CD4-positive, alpha-beta T cell (primary cell): ENCODE measurements around the gene SPEM1. TPM values are rescaled to one million over a fixed set of nuclear protein-coding genes. Genes with fewer than 3 reads are reported as not detected.

Experiments
- ATAC-seq: fragments of 200-7000 bp; cut with Tn5 transposase; one replicate; pipeline ENCODE4 v1.10.0; 2022; ENCODE audit warnings: mild to moderate bottlenecking; ENCODE audit not compliant: poor library complexity
- CTCF ChIA-PET: fragments of 350-600 bp; sonication (Branson Sonifier 250); formaldehyde crosslinking; loops from one replicate; lab custom pipeline; 2021; ENCODE audit warnings: antibody characterized with exemption, inconsistent platforms; lab: Charles Lee
- POLR2A ChIA-PET: fragments of 350-600 bp; sonication (Branson Sonifier 250); formaldehyde crosslinking; loops from one replicate; lab custom pipeline; 2021; ENCODE audit warnings: antibody characterized with exemption, inconsistent platforms; lab: Charles Lee
- DNase-seq, 14 experiments: peaks; one replicate each; pipeline ENCODE4 v3.0.0-alpha.2; 2013 to 2020; ENCODE audit warnings: mixed read lengths in 2 of 14
- H3K27ac ChIP-seq, 2 donors: one replicate each; pipeline versions ENCODE4 v1.5.1 to v1.7.0; 2013; ENCODE audit warnings: low read length in 2 of 2, low read depth in 1 of 2, mild to moderate bottlenecking in 1 of 2
- H3K27me3 ChIP-seq, 2 experiments: 1 replicate in 1 of 2; 2 replicates in 1 of 2; pipeline versions ENCODE4 v1.6.1 to v1.7.0; 2013; ENCODE audit warnings: low read length in 2 of 2, control low read depth in 1 of 2, mild to moderate bottlenecking in 1 of 2, moderate library complexity in 1 of 2; ENCODE audit not compliant: insufficient read depth in 2 of 2, control insufficient read depth in 1 of 2
- H3K36me3 ChIP-seq: one replicate; pipeline ENCODE4 v1.6.1; 2013; ENCODE audit warnings: low read length, control low read depth; ENCODE audit not compliant: insufficient read depth
- H3K4me1 ChIP-seq: one replicate; pipeline ENCODE4 v1.6.1; 2013; ENCODE audit warnings: low read length, control low read depth; ENCODE audit not compliant: insufficient read depth
- H3K4me3 ChIP-seq: one replicate; pipeline ENCODE4 v1.5.1; 2013; ENCODE audit warnings: mild to moderate bottlenecking, low read length, moderate library complexity
- H3K9me3 ChIP-seq, 2 experiments: 1 replicate in 1 of 2; 2 replicates in 1 of 2; pipeline versions ENCODE4 v1.6.1 to v1.7.0; 2013; ENCODE audit warnings: low read length in 2 of 2, mild to moderate bottlenecking in 2 of 2, control low read depth in 1 of 2, moderate library complexity in 1 of 2; ENCODE audit not compliant: control insufficient read depth in 1 of 2, insufficient read depth in 1 of 2
- H3K27ac Mint-ChIP-seq: one replicate; pipeline ENCODE4 v1.8.0; 2020; ENCODE audit warnings: mixed read lengths
- H3K27me3 Mint-ChIP-seq: one replicate; pipeline ENCODE4 v1.8.0; 2021; ENCODE audit warnings: mixed read lengths
- H3K36me3 Mint-ChIP-seq: one replicate; pipeline ENCODE4 v1.8.0; 2021; ENCODE audit warnings: low read depth, mixed read lengths
- H3K4me1 Mint-ChIP-seq: one replicate; pipeline ENCODE4 v1.8.0; 2021; ENCODE audit warnings: low read depth, mixed read lengths
- H3K4me3 Mint-ChIP-seq: one replicate; pipeline ENCODE4 v1.8.0; 2020; ENCODE audit warnings: mild to moderate bottlenecking, mixed read lengths
- H3K9me3 Mint-ChIP-seq: one replicate; pipeline ENCODE4 v1.8.0; 2020; ENCODE audit warnings: mixed read lengths
- intact Hi-C, 2 experiments: fragments of 100-400 bp; cut with DNase I in 1 of 2; cut with micrococcal nuclease in 1 of 2; formaldehyde crosslinking; loops; one replicate each; pipeline versions ENCODE4 v1.15.1 to v1.9.0; 2023 to 2025; cut with DNase I, micrococcal nuclease
- total RNA-seq, 174 experiments: library from RNA in 2 of 174; stranded (reverse) in 2 of 174; gene quantifications; one replicate each; pipeline ENCODE4 v1.2.3 and lab custom pipeline; 2021 to 2026
- TF ChIP-seq, protein P1 (sequence below): fragments of 200-600 bp; IDR thresholded peaks from one replicate; pipeline ENCODE4 v1.8.0; 2022; ENCODE audit warnings: antibody characterized with exemption, mild to moderate bottlenecking

The SPEM1 gene
- total RNA-seq, 2 experiments from 2014 or later = not detected

GRCh38 chr17:7389924-7390910, 29.9 kb upstream of the SPEM1 start:
- ChIA-PET POLR2A (no interaction called here), CTCF (no interaction called here)
- H3K9me3 ChIP-seq = no peaks in the 10 kb centered on the region
- intact Hi-C loops = loop anchor here (5.0 to 10.0 kb wide), 2 partner anchors 42 to 45 kb away; partner anchors contain the start of genes FGF11 (in 1 of the 2) and TMEM102 (in 1 of the 2)
- H3K27me3 ChIP-seq = no peaks in the 10 kb centered on the region
- H3K36me3 ChIP-seq = peaks cover 55% of the 10 kb centered on the region
- Mint-ChIP-seq H3K9me3 (no peaks in the 10 kb centered on the region), H3K4me3 (no peak overlapping the region), H3K27me3 (no peaks in the 10 kb centered on the region), H3K27ac (peak overlapping the region; percentile 39), H3K36me3 (peaks cover 73% of the 10 kb centered on the region), H3K4me1 (peaks cover 31% of the 10 kb centered on the region)
- TF ChIP-seq, protein P1, sequence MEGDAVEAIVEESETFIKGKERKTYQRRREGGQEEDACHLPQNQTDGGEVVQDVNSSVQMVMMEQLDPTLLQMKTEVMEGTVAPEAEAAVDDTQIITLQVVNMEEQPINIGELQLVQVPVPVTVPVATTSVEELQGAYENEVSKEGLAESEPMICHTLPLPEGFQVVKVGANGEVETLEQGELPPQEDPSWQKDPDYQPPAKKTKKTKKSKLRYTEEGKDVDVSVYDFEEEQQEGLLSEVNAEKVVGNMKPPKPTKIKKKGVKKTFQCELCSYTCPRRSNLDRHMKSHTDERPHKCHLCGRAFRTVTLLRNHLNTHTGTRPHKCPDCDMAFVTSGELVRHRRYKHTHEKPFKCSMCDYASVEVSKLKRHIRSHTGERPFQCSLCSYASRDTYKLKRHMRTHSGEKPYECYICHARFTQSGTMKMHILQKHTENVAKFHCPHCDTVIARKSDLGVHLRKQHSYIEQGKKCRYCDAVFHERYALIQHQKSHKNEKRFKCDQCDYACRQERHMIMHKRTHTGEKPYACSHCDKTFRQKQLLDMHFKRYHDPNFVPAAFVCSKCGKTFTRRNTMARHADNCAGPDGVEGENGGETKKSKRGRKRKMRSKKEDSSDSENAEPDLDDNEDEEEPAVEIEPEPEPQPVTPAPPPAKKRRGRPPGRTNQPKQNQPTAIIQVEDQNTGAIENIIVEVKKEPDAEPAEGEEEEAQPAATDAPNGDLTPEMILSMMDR = no peak
- H3K4me1 ChIP-seq = peaks cover 48% of the 10 kb centered on the region
- ATAC-seq (no peak), DNase-seq (peak in 1 of 14 experiments; percentile 9)
- H3K27ac ChIP-seq = no peak overlapping the region
- no peak overlapping the region for H3K4me3 ChIP-seq

DNA sequence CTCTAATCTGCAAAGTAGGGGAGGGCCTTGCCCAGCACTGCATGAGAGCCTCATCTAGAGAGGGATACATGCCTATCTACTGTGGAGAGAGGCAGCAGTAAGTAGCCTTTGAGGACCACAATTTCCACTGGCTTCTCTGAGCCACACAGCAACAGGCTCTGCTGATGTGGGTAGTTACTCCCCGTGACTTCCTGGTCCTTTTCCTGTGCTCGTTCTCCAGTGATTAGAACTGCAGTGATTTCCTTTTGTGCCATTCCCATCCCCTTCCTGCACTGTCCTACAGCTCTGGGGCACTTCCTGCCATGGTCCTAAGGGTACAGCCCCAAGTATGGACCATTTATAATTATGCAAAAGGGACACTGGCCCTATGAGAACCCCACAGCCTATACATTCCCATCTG, 28.8 kb upstream of the SPEM1 start:
- no peaks in the 10 kb centered on the region for H3K9me3 ChIP-seq
- Mint-ChIP-seq H3K36me3 (peaks cover 66% of the 10 kb centered on the region), H3K4me1 (peaks cover 36% of the 10 kb centered on the region), H3K27me3 (no peaks in the 10 kb centered on the region), H3K4me3 (peak overlapping the region; percentile 45), H3K9me3 (no peaks in the 10 kb centered on the region), H3K27ac (peak overlapping the region; percentile 75)
- DNase-seq (no peak), ATAC-seq (no peak)
- TF ChIP-seq, protein P1 = no peak
- no peak overlapping the region for H3K27ac ChIP-seq
- H3K36me3 ChIP-seq = peaks cover 55% of the 10 kb centered on the region
- no peaks in the 10 kb centered on the region for H3K27me3 ChIP-seq
- POLR2A ChIA-PET = no interaction called here
- no peak overlapping the region for H3K4me3 ChIP-seq
- CTCF ChIA-PET = no interaction called here
- intact Hi-C loops = loop anchor here in 1 of 2 experiments (5.0 kb wide), 1 partner anchor 41 kb away; no protein-coding TSS in a partner anchor
- peaks cover 49% of the 10 kb centered on the region for H3K4me1 ChIP-seq

GRCh38 chr17:7392696-7393612, 27.2 kb upstream of the SPEM1 start:
- peaks cover 48% of the 10 kb centered on the region for H3K36me3 ChIP-seq
- H3K4me3 ChIP-seq = peak overlapping the region; percentile 82
- no peaks in the 10 kb centered on the region for H3K9me3 ChIP-seq
- intact Hi-C loops = loop anchor here in 1 of 2 experiments (5.0 kb wide), 1 partner anchor 39 kb away; no protein-coding TSS in a partner anchor
- Mint-ChIP-seq H3K9me3 (no peaks in the 10 kb centered on the region), H3K27me3 (no peaks in the 10 kb centered on the region), H3K27ac (peak overlapping the region; percentile 94), H3K36me3 (peaks cover 54% of the 10 kb centered on the region), H3K4me3 (peak overlapping the region; percentile 96), H3K4me1 (peaks cover 36% of the 10 kb centered on the region)
- TF ChIP-seq, protein P1 = no peak
- ATAC-seq (no peak), DNase-seq (peak in 1 of 14 experiments; percentile 33)
- POLR2A ChIA-PET = interaction anchor here (1.0 to 2.9 kb wide), 4 partner anchors 8 to 52 kb away, joined by 4 to 31 read pairs (median 14); partner anchors contain the start of genes CHRNB1, TMEM102 and TMEM256
- H3K27ac ChIP-seq = peak overlapping the region; percentile 68 to 79
- peaks cover 49% of the 10 kb centered on the region for H3K4me1 ChIP-seq
- no peaks in the 10 kb centered on the region for H3K27me3 ChIP-seq
- CTCF ChIA-PET = interaction anchor here (1.1 to 1.8 kb wide), 2 partner anchors 9 to 11 kb away, joined by 8 to 10 read pairs; partner anchors contain the start of gene TMEM256
